Measurements from ENCODE around the gene AKT1S1. TPM values are rescaled to one million over a fixed set of nuclear protein-coding genes. Genes with fewer than 3 reads are reported as not detected.
A peak's percentile ranks its signal among the peaks of the same experiment; 100 is the strongest.

The AKT1S1 gene
- total and polyA plus RNA-seq, 8 donors = 24.7 to 42.9 (median 32.8) TPM

- Histone ChIP-seq H3K4me1 (peaks cover 0 to 12% of the 10 kb centered on the region in 2 donors), H3K36me3 (peaks cover 0 to 26% of the 10 kb centered on the region in 2 donors), H3K4me3 (peak overlapping the region; percentile 11 to 36), H3K27me3 (peaks cover 0 to 12% of the 10 kb centered on the region in 2 donors), H3K9me3 (no peaks in the 10 kb centered on the region), H3K27ac (no peak overlapping the region)
- TF ChIP-seq CTCF (IDR thresholded peaks at IDR 0.05) = peak in 1 of 2 donors; percentile 3
- ATAC-seq = peak; percentile 83
- peak in 1 of 4 donors; percentile 84 for DNase-seq
- intact Hi-C loops (cut with DNase I) = no loop called here
Measured at GRCh38 chr19:49890349-49891311, 13.5 kb upstream of the AKT1S1 start.

GRCh38 chr19:49889687-49890348, 12.7 kb upstream of the AKT1S1 start:
- DNase-seq = peak; percentile 54 to 95 (median 80)
- peaks cover 0 to 34% of the 10 kb centered on the region in 2 donors for H3K36me3 ChIP-seq
- TF ChIP-seq CTCF (IDR thresholded peaks at IDR 0.05) = peak; percentile 66 to 75
- H3K27me3 ChIP-seq = peaks cover 0 to 12% of the 10 kb centered on the region in 2 donors
- peaks cover 0 to 12% of the 10 kb centered on the region in 2 donors for H3K4me1 ChIP-seq
- ATAC-seq = peak; percentile 86
- H3K9me3 ChIP-seq = no peaks in the 10 kb centered on the region
- peak overlapping the region; percentile 11 to 36 for H3K4me3 ChIP-seq
- intact Hi-C loops (cut with DNase I) = no loop called here
- no peak overlapping the region for H3K27ac ChIP-seq

- TF ChIP-seq CTCF (IDR thresholded peaks at IDR 0.05) = no peak
- ATAC-seq (no peak), DNase-seq (no peak)
- intact Hi-C loops (cut with DNase I) = no loop called here
- peaks cover 0 to 12% of the 10 kb centered on the region in 2 donors for H3K27me3 ChIP-seq
- no peaks in the 10 kb centered on the region for H3K9me3 ChIP-seq
- peaks cover 0 to 41% of the 10 kb centered on the region in 2 donors for H3K36me3 ChIP-seq
- H3K4me3 ChIP-seq = no peak overlapping the region
- no peak overlapping the region for H3K27ac ChIP-seq
- H3K4me1 ChIP-seq = peaks cover 0 to 12% of the 10 kb centered on the region in 2 donors
Measured at GRCh38 chr19:49889038-49889686, 12.0 kb upstream of the AKT1S1 start.

- peaks cover 0 to 48% of the 10 kb centered on the region in 2 donors for H3K36me3 ChIP-seq
- peaks cover 0 to 12% of the 10 kb centered on the region in 2 donors for H3K4me1 ChIP-seq
- no peak for TF ChIP-seq CTCF (IDR thresholded peaks at IDR 0.05)
- no peaks in the 10 kb centered on the region for H3K9me3 ChIP-seq
- peaks cover 0 to 12% of the 10 kb centered on the region in 2 donors for H3K27me3 ChIP-seq
- H3K27ac ChIP-seq = no peak overlapping the region
- intact Hi-C loops (cut with DNase I) = no loop called here
- ATAC-seq = no peak
- no peak overlapping the region for H3K4me3 ChIP-seq
- DNase-seq = no peak
Measured at GRCh38 chr19:49888510-49888824, 11.3 kb upstream of the AKT1S1 start.

Data from left lung (tissue), 10 donors.